Testis (tissue), 3 donors: ENCODE measurements around the gene TTC7B. TPM values are rescaled to one million over a fixed set of nuclear protein-coding genes. Genes with fewer than 3 reads are reported as not detected.

Experiments used
- DNase-seq: peaks from one replicate; pipeline ENCODE4 v3.0.0-alpha.2; 2019
- H3K27ac ChIP-seq, 2 donors: fragments of 200-600 bp; sonication (generic); one replicate each; pipeline ENCODE4 v1.5.1; 2019
- H3K27me3 ChIP-seq: fragments of 200-600 bp; sonication (generic); one replicate; pipeline ENCODE4 v1.5.1; 2019
- H3K36me3 ChIP-seq: fragments of 200-600 bp; sonication (generic); one replicate; pipeline ENCODE4 v1.5.1; 2017; ENCODE audit warnings: low read depth; ENCODE audit errors: missing control alignments
- H3K4me1 ChIP-seq: fragments of 200-600 bp; sonication (generic); one replicate; pipeline ENCODE4 v1.5.1; 2019
- H3K4me3 ChIP-seq, 2 donors: fragments of 200-600 bp; sonication (generic); one replicate each; pipeline ENCODE4 v1.5.1; 2017 to 2019
- H3K9me3 ChIP-seq: fragments of 200-600 bp; sonication (generic); one replicate; pipeline ENCODE4 v1.5.1; 2017
- CTCF ChIP-seq, 3 experiments: fragments of 450-650 bp in 2 of 3; fragments of 200-600 bp in 1 of 3; sonication (generic) in 1 of 3; IDR thresholded peaks; one replicate each; pipeline ENCODE4 v1.5.1; 2016 to 2019; ENCODE audit warnings: antibody characterized with exemption in 3 of 3, mild to moderate bottlenecking in 2 of 3, moderate library complexity in 1 of 3
- POLR2A ChIP-seq: fragments of 450-650 bp; IDR thresholded peaks from one replicate; pipeline ENCODE4 v1.6.1; 2017; ENCODE audit warnings: antibody characterized with exemption, mild to moderate bottlenecking, moderate library complexity
- WGBS, 2 donors: methylation state at CpG; one replicate each; pipeline ENCODE4 v1.1.5; 2018; 5-methylcytosine and 5-hydroxymethylcytosine counted together
- intact Hi-C: fragments of 100-400 bp; cut with DNase I; formaldehyde crosslinking; loops from one replicate; pipeline ENCODE4 v1.15.1; 2023; ENCODE audit warnings: low total_unique reads
- polyA plus RNA-seq: library from polyadenylated mRNA; stranded (reverse); fragments of 350-450 nt; fragmentation: Illumina TruSeq; extraction: RNeasy Lipid Tissue Mini Kit (QIAGEN cat#74804); gene quantifications from one replicate; pipeline ENCODE4 v1.2.3, GENCODE V29; 2014; ENCODE audit warnings: low read depth, low replicate concordance; ENCODE audit not compliant: insufficient read depth
- total RNA-seq, 2 donors: library from RNA; depleted of rRNA; stranded (reverse); fragments of >200 nt; gene quantifications; one replicate each; pipeline ENCODE4 v1.2.3, GENCODE V29; 2016

The TTC7B gene
- total and polyA plus RNA-seq, 3 donors from 2014 or later, result 11.3 to 17.0 (median 12.1) TPM

- no peak for DNase-seq
- Histone ChIP-seq H3K27ac (no peak overlapping the region), H3K4me3 (no peak overlapping the region), H3K4me1 (no peaks in the 10 kb centered on the region), H3K36me3 (no peaks in the 10 kb centered on the region), H3K9me3 (no peaks in the 10 kb centered on the region), H3K27me3 (no peaks in the 10 kb centered on the region)
- intact Hi-C loops, result no loop called here
- 94 to 99% methylated on average over 7 of the region's 7 CpGs for WGBS, 2 donors
- TF ChIP-seq CTCF (IDR thresholded peaks at IDR 0.05), result no peak
- TF ChIP-seq POLR2A, result no peak
Measured at GRCh38 chr14:90682615-90683014, 133.6 kb downstream of the TTC7B start.

DNA sequence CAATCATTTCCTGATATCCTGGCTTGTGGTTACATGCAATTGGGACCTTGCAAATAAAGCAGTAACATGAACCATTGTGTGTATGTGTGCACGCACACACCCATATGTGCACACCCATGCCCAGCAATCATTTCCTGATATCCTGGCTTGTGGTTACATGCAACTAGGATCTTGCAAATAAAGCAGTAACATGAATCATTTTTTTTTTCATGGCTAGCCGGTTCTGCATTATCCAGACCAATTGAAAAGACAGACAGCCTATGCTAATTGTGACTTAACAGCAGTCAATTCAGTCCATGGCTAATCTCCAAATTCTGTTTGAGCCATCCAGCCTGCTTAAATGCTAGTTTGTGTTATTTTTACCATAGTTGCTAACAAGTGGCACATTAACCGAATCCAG lies 134.3 kb downstream of the TTC7B start:
- intact Hi-C loops, result no loop called here
- Histone ChIP-seq H3K4me3 (no peak overlapping the region), H3K4me1 (no peaks in the 10 kb centered on the region), H3K36me3 (no peaks in the 10 kb centered on the region), H3K9me3 (no peaks in the 10 kb centered on the region), H3K27ac (no peak overlapping the region), H3K27me3 (no peaks in the 10 kb centered on the region)
- WGBS, 2 donors, result 87 to 94% methylated on average over 3 of the region's 3 CpGs
- no peak for DNase-seq
- TF ChIP-seq POLR2A, result no peak
- no peak for TF ChIP-seq CTCF (IDR thresholded peaks at IDR 0.05)

DNA sequence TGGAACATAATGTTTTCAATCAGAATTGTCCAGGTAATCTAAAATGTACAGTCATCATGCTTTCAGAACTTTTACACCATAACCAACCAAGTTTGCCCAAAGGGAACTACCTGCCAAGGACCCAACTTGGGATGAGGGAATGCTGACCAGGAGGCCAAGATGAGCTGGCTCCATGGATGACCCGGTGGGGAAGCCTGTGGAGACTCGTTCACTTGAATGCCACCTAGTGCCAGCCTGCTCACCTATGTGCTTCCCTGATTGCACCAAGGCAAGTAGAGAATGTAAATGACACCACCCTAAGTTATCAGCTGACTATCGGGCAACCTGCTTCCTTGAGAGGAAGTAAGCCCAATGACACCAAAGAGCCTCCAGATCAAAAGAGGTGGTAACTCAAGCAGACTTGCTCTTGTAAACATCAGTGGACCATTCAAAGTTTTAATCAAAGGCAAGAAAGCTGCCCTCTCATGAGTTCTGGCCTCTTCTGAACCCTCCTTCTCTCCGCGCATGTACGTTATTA lies 137.3 kb downstream of the TTC7B start:
- intact Hi-C loops, result no loop called here
- H3K4me1 ChIP-seq, result no peaks in the 10 kb centered on the region
- TF ChIP-seq POLR2A (no peak), CTCF (IDR thresholded peaks at IDR 0.05) (no peak)
- no peaks in the 10 kb centered on the region for H3K36me3 ChIP-seq
- DNase-seq, result no peak
- WGBS, 2 donors, result 96 to 98% methylated on average over 6 of the region's 6 CpGs
- H3K27ac ChIP-seq, result no peak overlapping the region
- H3K27me3 ChIP-seq, result no peaks in the 10 kb centered on the region
- H3K9me3 ChIP-seq, result no peaks in the 10 kb centered on the region
- H3K4me3 ChIP-seq, result no peak overlapping the region

- Histone ChIP-seq H3K27ac (no peak overlapping the region), H3K4me1 (no peaks in the 10 kb centered on the region), H3K4me3 (no peak overlapping the region), H3K36me3 (no peaks in the 10 kb centered on the region), H3K27me3 (no peaks in the 10 kb centered on the region), H3K9me3 (no peaks in the 10 kb centered on the region)
- 100% methylated on average over 1 of the region's 1 CpG for WGBS, 2 donors
- intact Hi-C loops, result no loop called here
- TF ChIP-seq CTCF (IDR thresholded peaks at IDR 0.05) (no peak), POLR2A (no peak)
- no peak for DNase-seq
Measured at GRCh38 chr14:90678420-90678819, 137.8 kb downstream of the TTC7B start.

DNA sequence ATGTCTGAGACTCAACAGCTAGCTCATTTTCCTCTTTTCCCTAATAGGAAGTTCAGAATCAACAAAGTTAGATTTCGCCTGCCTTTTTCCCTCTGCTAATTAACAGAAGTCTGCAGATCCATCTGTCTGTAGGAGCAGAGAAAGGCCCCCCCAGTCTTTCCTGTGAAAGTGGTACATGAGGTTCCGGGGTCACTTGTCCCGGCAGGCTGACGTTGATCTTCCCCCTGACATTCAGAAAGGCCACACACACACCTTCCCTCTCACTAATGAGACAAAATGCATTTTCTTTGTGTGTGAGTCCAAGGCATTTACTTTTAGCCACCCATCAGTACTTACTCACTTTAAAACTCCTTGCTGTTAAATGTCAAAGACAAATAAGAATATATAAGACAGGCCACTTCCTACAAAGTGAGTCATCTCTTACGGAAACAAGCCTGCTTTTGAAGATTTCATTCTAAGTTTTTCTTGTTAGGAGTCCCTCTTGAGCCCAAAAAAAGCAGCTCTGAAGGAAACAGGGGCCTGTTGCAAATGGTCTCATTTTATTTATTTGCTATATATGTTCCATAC lies 138.7 kb downstream of the TTC7B start:
- intact Hi-C loops, result no loop called here
- H3K4me1 ChIP-seq, result no peaks in the 10 kb centered on the region
- H3K27me3 ChIP-seq, result no peaks in the 10 kb centered on the region
- no peaks in the 10 kb centered on the region for H3K9me3 ChIP-seq
- TF ChIP-seq CTCF (IDR thresholded peaks at IDR 0.05) (no peak), POLR2A (no peak)
- DNase-seq, result no peak
- no peak overlapping the region for H3K27ac ChIP-seq
- H3K36me3 ChIP-seq, result no peaks in the 10 kb centered on the region
- H3K4me3 ChIP-seq, result no peak overlapping the region
- WGBS, 2 donors, result 81 to 82% methylated on average over 5 of the region's 5 CpGs
